GM21825 (cell line): Measurements from ENCODE around the gene TMEM132C.
A peak's percentile ranks its signal among the peaks of the same experiment; 100 is the strongest.
"Not testable (repeated sequence)": the region's sequence is repeated elsewhere in the genome, so short reads cannot be mapped to it uniquely, and the experiment has no call there.

ENCODE experiments used
- ATAC-seq: cut with Tn5 transposase; IDR thresholded peaks from one replicate; pipeline ENCODE4 v1.9.1; 2021; ENCODE audit warnings: mild to moderate bottlenecking, moderate library complexity; ENCODE audit not compliant: unreplicated experiment

The TMEM132C gene

DNA sequence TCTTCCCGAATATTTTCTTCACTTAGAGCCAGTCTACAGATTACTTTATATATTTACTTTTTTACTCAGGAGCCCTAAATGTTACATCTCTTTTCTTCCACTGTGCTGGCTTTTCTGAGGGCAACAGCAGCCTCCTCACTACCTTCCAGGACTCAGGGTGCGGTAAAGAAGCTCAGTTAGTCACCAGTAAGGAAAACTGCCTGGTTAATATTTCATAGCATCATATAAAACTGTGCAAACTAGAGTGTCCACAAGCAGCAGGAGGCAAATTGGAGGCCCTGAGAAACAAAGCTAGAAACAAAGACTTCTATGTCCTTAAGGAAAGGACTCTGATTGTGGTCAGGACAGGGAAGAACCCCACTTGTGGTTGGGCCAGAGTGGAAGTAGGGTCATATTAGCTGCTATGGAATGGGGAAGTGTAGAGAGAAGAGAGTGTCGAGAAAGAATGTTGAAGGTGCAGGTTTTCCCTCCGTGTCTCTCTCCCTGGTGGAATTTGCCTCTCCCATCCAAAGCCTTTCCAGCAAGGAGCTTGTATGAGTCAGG lies 336.7 kb downstream of the TMEM132C start:
- no peak for ATAC-seq

DNA sequence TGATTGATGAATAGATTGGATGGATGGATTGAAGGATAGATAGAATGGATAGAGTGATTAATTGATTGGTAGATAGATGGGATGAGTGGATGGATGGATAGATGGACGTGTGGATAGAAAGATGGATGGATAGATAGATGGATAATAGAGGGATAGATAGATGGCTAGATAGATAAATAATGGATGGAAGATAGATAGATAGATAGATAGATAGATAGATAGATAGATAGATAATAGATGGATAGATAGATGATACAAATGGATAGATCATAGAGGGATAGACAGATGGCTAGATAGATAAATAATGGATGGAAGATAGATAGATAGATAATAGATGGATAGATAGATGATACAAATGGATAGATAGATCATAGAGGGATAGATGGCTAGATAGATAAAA lies 337.2 kb downstream of the TMEM132C start:
- ATAC-seq: not testable (repeated sequence)

DNA sequence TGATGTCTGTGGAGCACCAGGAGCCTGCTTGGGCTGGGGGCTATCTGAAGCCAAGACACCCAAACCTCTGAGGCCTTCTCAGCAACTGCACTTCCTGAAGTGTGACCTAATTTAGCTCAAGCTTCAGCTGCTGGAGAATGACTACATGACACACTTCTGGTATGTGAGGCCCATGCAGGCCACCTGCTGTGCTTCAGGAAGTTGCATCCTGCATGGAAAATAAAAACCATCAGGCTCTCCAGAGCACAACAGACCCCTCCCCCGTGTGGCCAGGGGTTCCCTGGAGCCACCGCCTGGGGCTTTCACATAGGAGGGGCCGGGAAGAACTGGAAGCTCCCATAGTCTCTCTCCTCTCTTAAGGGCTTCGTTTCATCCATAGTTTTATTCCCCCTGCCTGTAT lies 339.1 kb downstream of the TMEM132C start:
- ATAC-seq: no peak

DNA sequence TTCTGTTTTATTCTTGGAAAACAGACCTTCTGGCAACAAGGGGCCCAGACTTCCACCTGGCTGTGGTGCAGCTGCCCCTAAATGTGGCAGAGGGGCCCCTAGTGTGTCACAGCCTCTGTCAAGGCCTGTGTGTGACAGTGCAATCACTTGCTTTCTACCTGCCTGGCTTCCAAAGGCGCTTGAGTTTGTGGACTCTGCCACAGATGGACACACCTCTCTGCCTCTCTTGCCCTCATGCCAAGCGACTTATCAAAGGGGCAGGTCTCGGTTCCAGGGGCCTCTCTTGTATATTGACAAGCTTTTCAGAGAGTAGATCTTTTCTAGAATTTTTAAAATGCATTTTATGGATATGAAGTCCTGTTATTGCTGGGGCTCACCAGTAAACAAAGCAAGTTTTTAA lies 339.6 kb downstream of the TMEM132C start:
- ATAC-seq: no peak

DNA sequence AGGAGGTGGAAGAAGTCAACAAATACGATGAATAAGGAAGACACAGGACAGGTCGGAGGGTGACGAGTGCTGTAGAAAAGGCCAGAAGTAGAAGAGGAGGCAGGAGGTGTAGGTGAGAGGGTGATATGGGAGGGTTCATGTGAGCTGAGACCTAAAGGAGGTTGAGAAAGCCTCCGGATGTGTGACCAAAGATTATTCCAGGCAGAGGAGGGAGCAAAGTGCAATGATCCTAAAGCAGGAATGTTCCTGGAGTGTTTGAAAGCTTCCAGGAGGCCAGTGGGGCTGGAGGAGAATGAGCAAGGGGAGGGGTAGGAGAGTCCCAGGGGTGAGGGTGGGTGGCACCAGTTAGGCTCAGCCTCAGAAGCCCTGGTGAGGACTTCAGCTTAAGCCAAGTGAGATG lies 340.0 kb downstream of the TMEM132C start:
- no peak for ATAC-seq

DNA sequence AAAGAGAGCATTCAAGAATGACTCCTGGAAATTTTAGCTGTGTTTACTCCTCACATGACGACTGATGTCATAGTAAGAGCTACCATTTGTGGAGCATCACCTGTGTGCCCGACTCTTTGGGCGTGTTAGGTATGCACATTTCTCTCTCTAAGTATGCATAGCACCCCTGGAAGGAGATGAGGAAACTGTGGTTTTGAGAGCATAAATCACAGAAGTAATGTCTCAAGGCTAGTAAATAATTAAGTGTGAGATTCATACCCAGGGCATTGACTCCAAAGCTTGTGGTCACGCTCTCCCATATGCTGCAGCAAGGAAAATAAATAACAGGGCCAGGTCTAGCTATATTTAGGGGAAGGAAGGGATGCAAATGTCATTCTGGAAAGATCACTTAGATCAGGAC lies 340.7 kb downstream of the TMEM132C start:
- ATAC-seq: no peak

DNA sequence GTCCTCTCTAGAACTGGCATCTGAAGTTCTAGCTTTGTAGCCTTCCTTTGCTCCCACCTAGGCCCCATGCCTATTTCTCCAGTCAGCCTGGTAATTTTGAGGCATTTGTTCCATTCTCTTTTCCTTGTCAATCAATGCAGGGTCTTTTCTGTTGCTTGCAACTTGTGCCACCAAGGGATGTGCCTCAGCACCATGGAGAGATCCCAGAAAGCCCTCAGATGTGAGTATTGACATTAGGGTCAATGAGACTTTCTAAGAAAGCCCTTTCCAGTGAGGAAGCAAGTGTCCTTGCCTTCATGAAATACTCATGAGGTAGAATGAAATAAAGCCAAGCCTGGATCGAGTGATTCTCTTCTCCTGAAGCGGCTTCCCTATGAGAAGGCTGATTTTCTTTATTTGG lies 342.9 kb downstream of the TMEM132C start:
- ATAC-seq: no peak

DNA sequence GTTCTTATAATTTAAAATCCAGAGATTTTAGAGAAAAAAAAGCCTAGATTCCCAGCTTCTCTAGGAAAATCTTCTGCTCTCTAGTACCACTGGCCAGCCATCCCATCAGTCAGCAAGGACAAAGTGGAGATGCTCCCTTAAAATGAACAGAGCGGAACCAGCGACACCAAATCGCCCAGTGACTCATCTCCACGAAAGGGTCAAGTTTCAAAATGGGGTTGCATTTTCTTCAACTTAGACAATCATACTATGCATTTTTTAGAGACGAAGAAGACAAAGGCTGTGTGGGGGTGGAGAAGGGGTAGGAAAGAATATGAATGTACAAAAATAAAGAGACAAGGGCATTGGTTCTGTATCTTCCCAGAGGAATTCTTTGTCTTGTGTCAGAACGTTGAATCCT lies 344.8 kb downstream of the TMEM132C start:
- no peak for ATAC-seq

DNA sequence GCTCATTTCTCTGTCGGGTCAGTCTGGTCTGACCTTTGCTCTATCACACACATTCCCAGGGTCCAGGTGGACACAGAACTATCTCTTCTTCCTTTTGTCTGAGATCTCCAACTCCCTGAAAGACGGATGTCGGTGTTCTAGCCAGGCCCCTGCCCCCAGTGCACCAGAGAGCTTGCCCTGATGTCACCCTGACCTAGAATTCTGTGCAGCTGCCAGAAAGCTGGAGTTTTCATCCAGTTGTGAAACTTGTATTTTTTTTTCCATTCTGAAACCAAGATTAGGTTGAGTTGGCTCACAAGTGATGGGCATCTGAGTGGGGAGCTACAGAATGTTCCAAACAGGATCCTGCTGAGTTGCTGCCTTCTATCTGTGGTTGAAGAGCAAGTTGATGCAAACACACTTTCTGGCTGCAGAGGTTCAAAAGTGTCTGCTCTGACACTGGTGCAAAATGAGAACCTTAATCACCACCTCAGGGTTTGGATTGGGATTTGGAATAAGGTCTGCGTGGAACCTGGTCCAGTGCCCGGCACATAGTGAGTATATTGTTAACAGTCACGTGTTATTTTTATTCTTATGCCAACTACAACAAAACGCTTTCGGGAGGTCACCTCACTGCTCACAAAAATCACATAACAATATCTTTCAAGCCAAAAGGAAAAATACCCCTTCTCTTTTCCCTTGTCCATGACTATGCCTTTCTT lies 345.3 kb downstream of the TMEM132C start:
- no peak for ATAC-seq

DNA sequence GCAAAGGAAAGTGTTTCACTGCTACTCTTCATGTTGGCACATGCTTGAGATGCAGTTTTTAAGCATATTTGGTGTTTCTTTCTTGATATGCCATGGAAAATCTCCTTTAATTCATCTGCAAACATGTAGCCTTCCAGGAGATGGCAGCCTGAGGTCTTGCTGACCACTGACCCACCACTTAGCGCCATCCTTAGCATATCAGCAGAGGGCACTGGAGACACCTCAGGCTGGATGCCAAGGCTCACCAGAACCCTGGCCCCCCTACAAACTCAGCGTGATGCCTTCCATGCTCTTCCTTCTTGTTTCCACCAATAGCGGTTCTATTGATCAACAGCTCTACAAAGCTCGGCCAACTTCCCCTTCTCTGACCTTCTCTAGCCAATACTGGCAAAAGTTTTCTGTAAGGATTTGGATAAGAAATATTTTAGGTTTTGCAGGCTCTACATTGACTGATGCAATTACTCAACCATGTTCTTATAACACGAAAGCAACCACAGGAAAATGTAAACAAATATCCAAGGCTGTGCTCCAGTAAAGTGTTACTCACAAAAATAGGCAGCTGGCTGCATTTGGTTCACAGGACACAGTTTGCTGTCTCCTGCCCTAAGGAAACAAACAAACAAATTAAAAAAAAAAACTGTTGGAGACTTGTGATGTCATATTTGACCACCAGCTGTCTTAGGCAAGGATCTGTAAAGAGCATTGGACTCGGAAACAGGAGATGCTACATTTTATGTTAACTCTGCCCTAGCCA lies 347.0 kb downstream of the TMEM132C start:
- ATAC-seq: no peak

DNA sequence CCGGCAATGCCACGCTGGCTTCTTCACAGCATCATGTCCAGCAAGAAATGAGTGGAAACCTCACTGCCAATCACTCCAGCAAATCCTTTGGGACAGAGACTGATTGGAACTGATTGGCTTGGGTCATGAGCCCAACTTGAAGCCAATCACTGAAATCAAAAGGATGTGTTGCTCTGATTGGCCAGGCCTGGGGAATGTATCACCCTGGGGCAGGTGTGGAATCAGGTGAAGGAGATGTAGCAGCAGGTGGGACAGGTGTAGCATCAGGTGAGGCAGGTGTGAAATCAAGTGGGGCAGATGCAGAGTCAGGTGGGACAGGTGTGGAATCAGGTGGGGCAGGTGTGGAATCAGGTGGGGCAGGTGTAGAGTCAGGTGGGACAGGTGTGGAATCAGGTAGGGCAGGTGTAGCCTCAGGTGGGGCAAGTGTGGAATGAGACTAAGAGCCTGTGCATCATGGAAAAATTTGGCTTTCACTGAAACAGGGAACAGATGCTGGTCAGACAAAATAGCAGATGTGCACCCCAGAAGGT lies 350.4 kb downstream of the TMEM132C start:
- no peak for ATAC-seq

DNA sequence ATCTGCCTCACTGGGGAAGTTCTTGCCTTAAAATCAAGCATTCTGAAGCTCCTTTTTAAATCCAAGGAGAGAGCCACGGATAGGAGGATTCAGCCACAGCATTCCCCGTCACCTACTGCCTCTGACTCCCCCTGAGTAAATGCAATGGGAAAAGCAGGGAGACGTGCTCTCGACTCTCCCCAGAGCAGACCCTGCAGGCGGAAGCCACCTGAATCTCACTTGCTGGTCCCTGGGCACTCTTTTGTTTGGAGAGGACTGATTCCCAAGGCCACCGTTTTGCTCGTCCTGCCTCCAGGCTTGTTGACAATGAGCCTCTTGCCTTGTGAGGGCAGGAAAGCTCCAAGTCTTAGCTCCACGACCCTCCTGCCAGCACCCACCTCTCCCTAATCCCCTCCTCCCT lies 352.3 kb downstream of the TMEM132C start:
- ATAC-seq: no peak

DNA sequence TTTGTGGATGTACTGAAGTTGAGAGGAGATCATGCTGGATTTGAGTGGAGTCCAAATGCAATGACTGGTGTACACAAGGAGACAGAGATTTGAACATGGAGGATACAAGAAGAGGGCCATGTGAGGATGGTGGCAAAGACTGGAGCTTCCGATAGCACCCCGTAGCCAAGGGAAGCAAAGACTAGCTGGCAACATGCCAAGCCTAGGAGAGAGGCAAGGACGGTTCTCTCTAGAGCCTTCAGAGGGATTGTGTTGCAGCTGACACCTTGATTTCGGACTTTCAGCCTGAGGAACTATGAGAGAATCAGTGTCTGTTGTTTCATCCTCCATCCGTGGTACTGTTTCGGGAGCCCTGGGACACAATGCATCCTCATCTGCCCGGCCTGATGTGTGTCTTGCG lies 354.3 kb downstream of the TMEM132C start:
- ATAC-seq: no peak

DNA sequence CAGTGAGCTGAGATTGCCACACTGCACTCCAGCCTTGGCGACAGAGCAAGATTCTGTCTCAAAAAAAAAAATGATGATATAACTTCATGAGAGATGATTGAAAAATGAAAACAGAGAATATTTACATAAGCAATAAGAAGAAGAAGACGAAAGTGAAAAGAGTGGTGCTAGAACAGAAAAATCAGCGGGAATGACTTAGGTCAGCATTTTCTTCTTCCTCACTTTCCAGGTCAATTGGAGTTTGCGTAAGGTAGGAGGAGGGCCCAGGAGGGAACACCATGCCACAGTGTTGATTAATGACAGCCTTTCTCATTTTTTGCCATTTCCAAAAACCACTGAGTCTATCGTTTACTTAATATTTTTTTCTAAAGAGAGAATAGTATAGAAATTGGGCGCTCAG lies 356.8 kb downstream of the TMEM132C start:
- ATAC-seq: no peak

DNA sequence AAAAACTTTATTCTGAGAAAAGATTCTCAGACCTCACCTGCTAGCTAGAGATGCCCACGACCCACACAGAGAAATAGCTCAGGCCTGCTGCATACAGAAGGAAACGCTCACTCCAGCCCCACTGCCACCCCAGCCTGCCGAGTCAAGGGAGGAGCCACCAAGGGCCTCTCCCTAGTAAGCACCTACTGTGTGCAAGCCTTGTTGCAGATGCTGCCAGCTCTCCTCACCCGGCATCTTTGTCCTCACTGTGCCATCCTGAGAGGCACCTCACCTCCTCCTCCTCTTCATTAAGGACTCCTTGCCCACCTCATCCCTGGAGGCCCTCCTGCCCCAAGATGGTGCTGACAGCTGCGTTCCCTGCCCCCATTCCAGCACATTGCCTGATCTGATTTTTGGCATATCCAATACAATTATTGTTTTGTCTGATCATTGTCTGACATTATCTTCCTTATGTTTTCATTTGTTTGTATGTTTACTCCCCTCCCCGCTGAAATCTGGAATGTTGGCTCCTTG lies 359.9 kb downstream of the TMEM132C start:
- ATAC-seq: no peak

DNA sequence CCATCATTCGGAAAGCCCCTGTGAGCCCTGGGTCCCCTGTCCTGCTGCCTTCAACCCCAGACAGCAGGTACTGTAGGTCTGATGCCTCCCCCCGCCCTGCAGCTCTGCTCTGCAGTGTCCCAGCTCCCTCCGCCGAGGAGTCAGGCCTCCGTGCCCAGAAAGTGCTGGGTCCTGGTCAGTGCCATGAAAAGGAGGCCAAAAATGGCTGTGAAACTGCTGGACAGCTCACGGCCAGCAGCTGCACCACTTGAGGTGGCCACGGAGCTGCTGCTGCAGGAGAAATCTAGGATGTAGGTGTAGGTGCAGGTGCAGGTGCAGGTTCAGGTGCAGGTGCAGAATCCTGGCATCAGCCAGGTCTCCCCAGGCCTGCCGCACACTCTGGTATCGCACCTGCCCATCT lies 360.7 kb downstream of the TMEM132C start:
- no peak for ATAC-seq

DNA sequence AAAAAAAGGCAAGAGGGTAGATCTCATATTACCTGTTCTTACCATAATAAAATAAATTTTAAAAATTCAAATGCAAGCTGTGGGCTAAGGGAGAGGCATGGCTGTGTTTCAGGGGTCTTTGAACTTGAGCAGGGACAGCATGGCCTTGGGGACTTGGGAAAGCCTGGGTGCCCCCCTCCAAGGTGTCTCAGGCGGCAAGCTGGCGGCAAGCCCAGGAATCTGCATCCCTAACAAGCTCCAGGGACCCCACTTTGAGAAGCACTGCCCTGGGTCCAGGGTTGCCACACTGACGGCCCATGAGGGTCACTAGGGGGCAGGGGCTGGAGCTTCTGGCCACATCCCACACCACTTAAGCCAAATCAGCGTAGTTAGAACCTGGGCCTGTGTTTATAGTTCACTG lies 363.0 kb downstream of the TMEM132C start:
- no peak for ATAC-seq

DNA sequence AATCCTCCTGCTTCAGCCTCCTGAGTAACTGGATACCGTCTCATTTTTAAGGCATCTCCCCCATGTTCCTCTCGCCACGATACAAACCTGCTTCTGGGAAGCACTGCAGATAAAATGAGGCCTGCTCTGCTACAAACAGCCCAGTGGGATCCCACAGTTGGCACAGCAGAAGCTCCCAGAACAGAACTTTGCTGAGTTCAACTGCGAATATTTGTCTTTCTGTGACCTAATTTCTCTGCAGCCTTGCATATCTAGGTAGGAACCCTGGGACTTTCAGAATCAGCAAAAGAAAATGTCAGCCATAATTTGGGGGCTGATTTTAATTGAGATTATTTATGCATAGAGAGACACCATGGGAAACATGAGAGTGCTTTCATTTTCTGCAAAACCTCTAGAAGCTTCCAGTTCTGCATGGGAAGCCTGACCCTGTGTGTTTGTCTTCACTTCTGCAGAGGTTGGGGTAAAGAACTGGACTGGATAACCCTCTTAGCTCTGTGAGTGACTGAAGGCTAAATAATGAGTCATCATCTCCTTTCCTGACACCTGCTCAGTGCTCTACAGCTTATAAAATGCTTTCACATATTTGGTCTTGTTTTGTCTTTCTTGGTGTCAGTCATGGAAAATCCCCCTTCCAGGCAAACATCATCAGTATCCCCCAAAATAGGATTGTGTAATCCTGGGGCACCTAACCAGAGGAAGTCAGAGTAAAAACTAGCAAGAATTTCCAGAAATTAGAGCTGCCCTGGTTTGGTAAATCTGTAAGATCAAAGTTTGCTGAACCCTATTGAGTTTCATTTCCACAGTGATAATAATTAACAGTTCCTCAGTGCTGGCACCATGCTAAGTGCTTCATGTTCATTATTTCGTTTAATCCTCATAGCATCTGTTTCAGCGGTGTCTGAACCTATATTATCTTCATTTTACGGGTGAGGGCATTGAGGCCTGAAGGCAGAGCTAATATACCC lies 371.0 kb downstream of the TMEM132C start:
- ATAC-seq: peak; percentile 94

DNA sequence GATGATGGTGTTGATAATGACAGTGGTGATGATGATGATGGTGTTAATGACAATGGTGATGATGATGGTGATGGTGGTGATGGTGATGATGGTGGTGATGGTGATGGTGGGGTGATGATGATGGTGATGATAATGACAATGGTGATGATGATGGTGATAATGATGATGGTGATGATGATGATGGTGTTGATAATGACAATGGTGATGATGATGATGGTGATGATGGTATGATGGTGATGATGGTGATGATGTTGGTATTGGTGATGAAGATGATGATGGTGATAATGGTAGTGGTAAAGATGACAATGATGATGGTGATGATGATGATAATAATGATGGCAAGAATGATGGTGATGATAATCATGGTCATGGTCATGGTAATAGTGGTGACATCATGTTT lies 372.1 kb downstream of the TMEM132C start:
- no peak for ATAC-seq

DNA sequence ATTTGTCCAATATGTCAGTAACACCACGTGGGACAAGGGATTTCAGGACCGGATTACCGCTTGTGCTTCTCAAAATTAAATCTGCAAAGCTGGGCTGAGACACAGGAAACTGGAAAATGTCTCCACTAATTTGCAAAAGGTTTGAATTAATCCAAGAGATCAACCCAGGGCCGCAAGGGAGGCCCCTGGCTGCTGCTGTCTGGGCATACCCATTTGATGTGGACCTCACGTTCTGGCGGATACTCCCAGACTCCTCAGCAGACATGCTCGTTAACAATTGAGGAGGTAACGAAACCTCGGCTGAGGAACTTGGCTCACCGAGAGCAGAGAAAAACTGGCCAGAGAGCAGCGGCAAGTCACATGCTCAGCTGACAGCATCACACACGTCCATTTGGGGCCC lies 376.2 kb downstream of the TMEM132C start:
- no peak for ATAC-seq
